SK-N-SH (cell line): Measurements from ENCODE around the gene KLF2. TPM values are rescaled to one million over a fixed set of nuclear protein-coding genes. Genes with fewer than 3 reads are reported as not detected.

Source experiments
- CTCF ChIA-PET: fragments of 300-600, 350-600 bp; formaldehyde crosslinking; extraction: SDS; loops from one replicate; lab custom pipeline; 2021; lab: Yijun Ruan, JAX
- POLR2A ChIA-PET: fragments of 350-600 bp; sonication (Branson Sonifier 250); formaldehyde crosslinking; extraction: SDS; loops from one replicate; lab custom pipeline; 2020; ENCODE audit warnings: antibody characterized with exemption, inconsistent platforms; lab: Yijun Ruan, JAX
- DNase-seq: peaks from one replicate; pipeline ENCODE4 v3.0.0; 2012
- H2AFZ ChIP-seq: fragments of 200-600 bp; sonication (generic); 2 replicates; pipeline ENCODE4 v1.8.1; 2016; ENCODE audit warnings: antibody characterized with exemption, mild to moderate bottlenecking, low read depth
- H3F3A ChIP-seq: fragments of 200-600 bp; sonication (generic); replicated peaks from 2 replicates; pipeline ENCODE3; 2016; ENCODE audit warnings: antibody characterized with exemption, mild to moderate bottlenecking; ENCODE audit not compliant: insufficient read depth
- H3K27ac ChIP-seq, 2 experiments: fragments of 200-500 bp in 1 of 2; fragments of 200-600 bp in 1 of 2; sonication (Bioruptor generic) in 1 of 2; sonication (generic), shearing (Covaris generic) in 1 of 2; 2 replicates each; pipeline versions ENCODE4 v1.5.1 to v1.6.1; 2014 to 2016; ENCODE audit warnings: low read depth in 2 of 2, inconsistent platforms in 1 of 2, low read length in 1 of 2, mild to moderate bottlenecking in 1 of 2, mixed read lengths in 1 of 2
- H3K27me3 ChIP-seq: fragments of 200-600 bp; sonication (generic), shearing (Covaris generic); 2 replicates; pipeline ENCODE4 v1.6.1; 2016; ENCODE audit warnings: mixed run types; ENCODE audit not compliant: insufficient read depth
- H3K36me3 ChIP-seq, 2 experiments: fragments of 200-500 bp in 1 of 2; fragments of 200-600 bp in 1 of 2; sonication (Bioruptor generic) in 1 of 2; sonication (generic) in 1 of 2; replicated peaks in 1 of 2; 2 replicates each; pipeline versions ENCODE3 to v1.5.1; 2014 to 2016; ENCODE audit warnings: low read length in 1 of 2, mild to moderate bottlenecking in 1 of 2; ENCODE audit not compliant: insufficient read depth in 2 of 2, control insufficient read depth in 1 of 2
- H3K4me1 ChIP-seq, 2 experiments: fragments of 200-500 bp in 1 of 2; fragments of 200-600 bp in 1 of 2; sonication (Bioruptor generic) in 1 of 2; sonication (generic), shearing (Covaris generic) in 1 of 2; 2 replicates each; pipeline versions ENCODE4 v1.5.1 to v1.6.1; 2014 to 2016; ENCODE audit warnings: low read depth in 1 of 2, low read length in 1 of 2, mixed run types in 1 of 2; ENCODE audit not compliant: insufficient read depth in 2 of 2, control insufficient read depth in 1 of 2
- H3K4me2 ChIP-seq: fragments of 200-600 bp; sonication (generic), shearing (Covaris generic); 2 replicates; pipeline ENCODE4 v1.6.1; 2017; ENCODE audit warnings: mixed run types
- H3K4me3 ChIP-seq, 2 experiments: fragments of 200-500 bp in 1 of 2; fragments of 200-600 bp in 1 of 2; sonication (Bioruptor generic) in 1 of 2; sonication (generic), shearing (Covaris generic) in 1 of 2; 2 replicates each; pipeline versions ENCODE4 v1.5.1 to v1.8.1; 2014 to 2016; ENCODE audit warnings: low read depth in 2 of 2, inconsistent platforms in 1 of 2, low read length in 1 of 2, mild to moderate bottlenecking in 1 of 2, mixed read lengths in 1 of 2, moderate library complexity in 1 of 2
- H3K79me2 ChIP-seq: fragments of 200-600 bp; sonication (generic); 2 replicates; pipeline ENCODE4 v1.8.1; 2017; ENCODE audit warnings: mild to moderate bottlenecking; ENCODE audit not compliant: insufficient read depth
- H3K9ac ChIP-seq: fragments of 200-600 bp; sonication (generic); 2 replicates; pipeline ENCODE4 v1.6.1; 2017; ENCODE audit warnings: mixed run types
- H3K9me2 ChIP-seq: fragments of 200-600 bp; sonication (generic); 2 replicates; pipeline ENCODE4 v1.6.1; 2017; ENCODE audit warnings: mixed run types
- H3K9me3 ChIP-seq: fragments of 200-600 bp; sonication (generic); 2 replicates; pipeline ENCODE4 v1.6.1; 2017; ENCODE audit warnings: mixed run types, mild to moderate bottlenecking, moderate library complexity
- H4K20me1 ChIP-seq: fragments of 200-600 bp; sonication (generic); 2 replicates; pipeline ENCODE4 v1.6.1; 2017; ENCODE audit warnings: mild to moderate bottlenecking, mixed run types; ENCODE audit not compliant: insufficient read depth
- MAX ChIP-seq: IDR thresholded peaks from 2 replicates; pipeline ENCODE4 v1.4.0; 2012; ENCODE audit warnings: low read depth
- MEF2A ChIP-seq: IDR thresholded peaks from 2 replicates; pipeline ENCODE4 v1.4.0; 2012; ENCODE audit warnings: low read depth, borderline replicate concordance
- NFIC ChIP-seq: IDR thresholded peaks from 2 replicates; pipeline ENCODE4 v1.4.0; 2012; ENCODE audit warnings: borderline replicate concordance
- RAD21 ChIP-seq: IDR thresholded peaks from 2 replicates; pipeline ENCODE4 v1.6.1; 2012; ENCODE audit warnings: mild to moderate bottlenecking, low read length
- RCOR1 ChIP-seq: fragments of 150-350 bp; IDR thresholded peaks from 2 replicates; pipeline ENCODE4 v1.6.1; 2017; ENCODE audit warnings: antibody characterized with exemption, low read length
- REST ChIP-seq: IDR thresholded peaks from 2 replicates; pipeline ENCODE4 v1.6.1; 2012; ENCODE audit warnings: mild to moderate bottlenecking, low read depth, low read length, moderate library complexity
- RXRA ChIP-seq: IDR thresholded peaks from 2 replicates; pipeline ENCODE4 v1.4.0; 2012; ENCODE audit warnings: low read depth, mild to moderate bottlenecking, borderline replicate concordance
- SIN3A ChIP-seq: IDR thresholded peaks from 2 replicates; pipeline ENCODE4 v1.6.1; 2012; ENCODE audit warnings: low read depth, mild to moderate bottlenecking, low read length, moderate library complexity, borderline replicate concordance
- SMC3 ChIP-seq: IDR thresholded peaks from 2 replicates; pipeline ENCODE4 v1.6.1; 2012; ENCODE audit warnings: low read depth, low read length, improper control_type of control experiment
- TCF12 ChIP-seq: IDR thresholded peaks from 2 replicates; pipeline ENCODE4 v1.4.0; 2012
- WGBS: methylation state at CpG from one replicate; pipeline ENCODE4 v1.1.6; 2017; ENCODE audit warnings: low lambda C conversion rate; 5-methylcytosine and 5-hydroxymethylcytosine counted together
- polyA plus RNA-seq, 3 experiments: library from polyadenylated mRNA; depleted of rRNA; stranded (reverse); fragments of >200 nt; gene quantifications; 2 replicates each; pipeline ENCODE4 v1.2.3, GENCODE V29; 2012
- TF ChIP-seq, protein P1 (sequence below): fragments of 200-600 bp; sonication (generic); IDR thresholded peaks from 2 replicates; pipeline ENCODE4 v1.6.1; 2017; ENCODE audit warnings: antibody characterized with exemption, mild to moderate bottlenecking, moderate library complexity
- TF ChIP-seq, protein P2 (sequence below): IDR thresholded peaks from 2 replicates; pipeline ENCODE4; 2012

The KLF2 gene
- polyA plus RNA-seq, 1 of the 3 experiments (the other 2 are of a cell fraction) = 6.9 TPM

- DNase-seq = no peak
- H3K27me3 ChIP-seq = peaks cover 3% of the 10 kb centered on the region; the same call in 1 of the 2 replicates
- no peaks in the 10 kb centered on the region for H3K4me1 ChIP-seq
- no peaks in the 10 kb centered on the region for H3K9me3 ChIP-seq
- WGBS = 32% methylated on average over 11 of the region's 11 CpGs
- H3K79me2 ChIP-seq = peaks cover 19% of the 10 kb centered on the region; the same call in 1 of the 2 replicates
- H3K9ac ChIP-seq = no peak overlapping the region
- peaks cover 0 to 3% of the 10 kb centered on the region in 2 experiments for H3K36me3 ChIP-seq
- peaks cover 39% of the 10 kb centered on the region for H3F3A ChIP-seq
- H4K20me1 ChIP-seq = peaks cover 35% of the 10 kb centered on the region
- 0 out of 4 replicates have a peak overlapping the region, but pooled peaks of 1 of the 2 experiments have one; percentile 28 for H3K27ac ChIP-seq
- no peak overlapping the region for H2AFZ ChIP-seq
- CTCF ChIA-PET = interaction anchor here (1.3 to 1.8 kb wide), 4 partner anchors 10 to 82 kb away, joined by 3 to 5 read pairs (median 4); no protein-coding TSS in a partner anchor
- no peaks in the 10 kb centered on the region for H3K9me2 ChIP-seq
- H3K4me2 ChIP-seq = peak overlapping the region; percentile 41; the same call in 1 of the 2 replicates
- no peak overlapping the region for H3K4me3 ChIP-seq
- TF ChIP-seq, protein P1, sequence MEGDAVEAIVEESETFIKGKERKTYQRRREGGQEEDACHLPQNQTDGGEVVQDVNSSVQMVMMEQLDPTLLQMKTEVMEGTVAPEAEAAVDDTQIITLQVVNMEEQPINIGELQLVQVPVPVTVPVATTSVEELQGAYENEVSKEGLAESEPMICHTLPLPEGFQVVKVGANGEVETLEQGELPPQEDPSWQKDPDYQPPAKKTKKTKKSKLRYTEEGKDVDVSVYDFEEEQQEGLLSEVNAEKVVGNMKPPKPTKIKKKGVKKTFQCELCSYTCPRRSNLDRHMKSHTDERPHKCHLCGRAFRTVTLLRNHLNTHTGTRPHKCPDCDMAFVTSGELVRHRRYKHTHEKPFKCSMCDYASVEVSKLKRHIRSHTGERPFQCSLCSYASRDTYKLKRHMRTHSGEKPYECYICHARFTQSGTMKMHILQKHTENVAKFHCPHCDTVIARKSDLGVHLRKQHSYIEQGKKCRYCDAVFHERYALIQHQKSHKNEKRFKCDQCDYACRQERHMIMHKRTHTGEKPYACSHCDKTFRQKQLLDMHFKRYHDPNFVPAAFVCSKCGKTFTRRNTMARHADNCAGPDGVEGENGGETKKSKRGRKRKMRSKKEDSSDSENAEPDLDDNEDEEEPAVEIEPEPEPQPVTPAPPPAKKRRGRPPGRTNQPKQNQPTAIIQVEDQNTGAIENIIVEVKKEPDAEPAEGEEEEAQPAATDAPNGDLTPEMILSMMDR = peak; percentile 42
- TF ChIP-seq SIN3A (no peak), RAD21 (peak; percentile 30), SMC3 (0 out of 2 replicates have a peak, but pooled peaks have one; percentile 14), REST (no peak)
- TF ChIP-seq, all 33 proteins: peak for 3
- POLR2A ChIA-PET = interaction anchor here (0.6 kb wide), 1 partner anchor 12 kb away, joined by 3 read pairs; no protein-coding TSS in a partner anchor
Observed at GRCh38 chr19:16328824-16329482, 4.3 kb downstream of the KLF2 start.

GRCh38 chr19:16330368-16330801 lies 5.8 kb downstream of the KLF2 start:
- Histone ChIP-seq H3K27ac (peak overlapping the region in 1 of 2 experiments; percentile 20; a peak in 1 of 4 replicates), H3K27me3 (no peaks in the 10 kb centered on the region), H3K9me3 (no peaks in the 10 kb centered on the region), H3F3A (peaks cover 39% of the 10 kb centered on the region), H3K9me2 (no peaks in the 10 kb centered on the region), H3K4me3 (no peak overlapping the region), H3K9ac (no peak overlapping the region), H2AFZ (no peak overlapping the region), H3K36me3 (peaks cover 0 to 3% of the 10 kb centered on the region in 2 experiments), H3K4me1 (no peaks in the 10 kb centered on the region), H3K4me2 (peak overlapping the region; percentile 44; the same call in 1 of the 2 replicates), H3K79me2 (peaks cover 19% of the 10 kb centered on the region; the same call in 1 of the 2 replicates), H4K20me1 (peaks cover 35% of the 10 kb centered on the region)
- CTCF ChIA-PET = interaction anchor here (1.2 kb wide), 2 partner anchors 10 to 129 kb away, joined by 3 read pairs; no protein-coding TSS in a partner anchor
- DNase-seq = no peak
- 0% methylated on average over 7 of the region's 8 CpGs for WGBS
- POLR2A ChIA-PET = no interaction called here
- TF ChIP-seq RCOR1 = no peak
- no peak; the same call in 1 of the 2 replicates for TF ChIP-seq RXRA
- TF ChIP-seq TCF12 = peak; percentile 70
- TF ChIP-seq NFIC = peak; percentile 25; the same call in 1 of the 2 replicates
- TF ChIP-seq REST = peak; percentile 21; the same call in 1 of the 2 replicates
- TF ChIP-seq MAX = peak; percentile 64; the same call in 1 of the 2 replicates
- TF ChIP-seq SIN3A = peak; percentile 77; the same call in 1 of the 2 replicates
- no peak for TF ChIP-seq MEF2A
- TF ChIP-seq, protein P2, sequence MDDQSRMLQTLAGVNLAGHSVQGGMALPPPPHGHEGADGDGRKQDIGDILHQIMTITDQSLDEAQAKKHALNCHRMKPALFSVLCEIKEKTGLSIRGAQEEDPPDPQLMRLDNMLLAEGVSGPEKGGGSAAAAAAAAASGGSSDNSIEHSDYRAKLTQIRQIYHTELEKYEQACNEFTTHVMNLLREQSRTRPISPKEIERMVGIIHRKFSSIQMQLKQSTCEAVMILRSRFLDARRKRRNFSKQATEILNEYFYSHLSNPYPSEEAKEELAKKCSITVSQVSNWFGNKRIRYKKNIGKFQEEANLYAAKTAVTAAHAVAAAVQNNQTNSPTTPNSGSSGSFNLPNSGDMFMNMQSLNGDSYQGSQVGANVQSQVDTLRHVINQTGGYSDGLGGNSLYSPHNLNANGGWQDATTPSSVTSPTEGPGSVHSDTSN = peak; percentile 64; the same call in 1 of the 2 replicates
